Measurements from ENCODE around the gene COL28A1. TPM values are rescaled to one million over a fixed set of nuclear protein-coding genes. Genes with fewer than 3 reads are reported as not detected.
"Not testable (repeated sequence)": the region's sequence is repeated elsewhere in the genome, so short reads cannot be mapped to it uniquely, and the experiment has no call there.

The COL28A1 gene
- total RNA-seq, 1 donor from 2014 or later: 0.58 TPM

- no peak for ATAC-seq
- DNase-seq (ENCODE audit: low spot score): no peak
Measured at GRCh38 chr7:7519528-7519927, 16.1 kb downstream of the COL28A1 start.

DNA sequence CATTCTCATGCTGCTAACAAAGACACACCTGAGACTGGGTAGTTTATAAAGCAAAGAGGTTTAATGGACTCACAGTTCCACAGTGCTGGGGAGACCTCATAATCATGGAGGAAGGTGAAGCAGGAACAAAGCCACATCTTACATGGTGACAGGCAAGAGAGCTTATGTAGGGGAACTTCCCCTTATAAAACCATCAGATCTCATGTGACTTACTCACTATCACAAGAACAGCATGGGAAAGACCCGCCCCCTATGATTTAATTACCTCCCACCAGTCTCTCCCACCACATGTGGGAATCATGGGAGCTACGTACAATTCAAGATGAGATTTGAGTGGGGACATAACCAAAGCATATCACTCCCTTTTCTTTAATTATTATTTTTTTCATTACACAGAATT lies 16.6 kb downstream of the COL28A1 start:
- no peak for DNase-seq (ENCODE audit: low spot score)
- no peak for ATAC-seq

DNA sequence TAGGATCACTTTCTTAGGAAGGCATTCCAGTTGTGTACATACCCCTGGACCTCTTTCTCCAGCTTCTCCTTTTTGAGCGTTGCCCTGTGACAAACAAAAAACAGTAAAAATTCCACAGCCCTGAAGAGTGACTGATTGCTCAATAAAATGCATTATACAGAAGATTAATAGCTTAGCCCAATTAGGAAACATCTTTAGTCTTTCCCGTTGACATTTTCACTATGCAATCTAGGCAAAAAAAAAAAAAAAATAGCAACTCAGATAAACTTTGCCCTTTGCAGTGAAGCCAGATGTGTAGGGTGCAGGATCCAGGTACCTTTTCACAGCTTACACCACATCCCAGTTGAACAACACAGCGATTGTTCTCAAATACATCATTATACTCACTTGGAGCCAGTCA lies 17.9 kb downstream of the COL28A1 start:
- ATAC-seq (peak; percentile 30), DNase-seq (ENCODE audit: low spot score) (no peak)

GRCh38 chr7:7516662-7517061 lies 19.0 kb downstream of the COL28A1 start:
- ATAC-seq (no peak), DNase-seq (ENCODE audit: low spot score) (no peak)

DNA sequence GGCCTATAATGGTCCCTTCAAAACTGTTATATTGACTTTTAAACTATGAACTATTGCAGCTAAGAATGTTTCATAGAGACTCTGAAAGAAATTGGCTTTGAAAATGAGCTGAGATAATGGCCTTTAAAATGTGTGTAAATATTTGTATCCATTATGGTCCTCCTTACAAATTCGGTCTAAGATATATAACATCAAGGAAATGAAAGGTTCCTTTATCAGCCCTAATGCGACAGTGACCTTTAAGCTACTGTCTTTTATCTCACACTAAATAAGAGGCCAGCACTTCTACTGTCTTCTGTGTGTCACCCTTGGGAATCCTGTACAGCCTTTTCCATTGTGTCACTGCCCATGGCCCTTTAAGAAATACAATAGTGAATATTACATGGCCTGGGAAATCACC lies 19.5 kb downstream of the COL28A1 start:
- ATAC-seq (no peak), DNase-seq (ENCODE audit: low spot score) (no peak)

- ATAC-seq: no peak
- no peak for DNase-seq (ENCODE audit: low spot score)
Measured at GRCh38 chr7:7512861-7513597, 22.6 kb downstream of the COL28A1 start.

DNA sequence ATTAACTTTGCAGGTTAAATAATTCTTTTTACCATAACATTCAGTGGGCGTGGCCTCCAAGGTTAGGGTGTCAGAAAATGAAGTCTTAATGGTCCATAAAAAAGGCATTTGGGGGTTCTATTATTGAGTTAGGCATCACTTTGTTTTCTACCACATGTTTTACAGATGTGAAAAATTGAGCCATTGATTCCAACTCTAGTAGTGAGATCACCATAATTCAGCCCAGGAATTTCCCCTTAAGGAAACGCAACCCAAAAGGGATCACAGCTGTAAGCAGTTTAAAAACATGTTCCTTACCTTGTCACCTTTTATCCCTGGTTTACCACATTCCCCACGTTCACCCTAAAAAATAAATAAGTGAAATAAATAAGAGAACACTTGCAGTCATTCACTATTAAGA lies 24.9 kb downstream of the COL28A1 start:
- DNase-seq (ENCODE audit: low spot score) (no peak), ATAC-seq (no peak)

DNA sequence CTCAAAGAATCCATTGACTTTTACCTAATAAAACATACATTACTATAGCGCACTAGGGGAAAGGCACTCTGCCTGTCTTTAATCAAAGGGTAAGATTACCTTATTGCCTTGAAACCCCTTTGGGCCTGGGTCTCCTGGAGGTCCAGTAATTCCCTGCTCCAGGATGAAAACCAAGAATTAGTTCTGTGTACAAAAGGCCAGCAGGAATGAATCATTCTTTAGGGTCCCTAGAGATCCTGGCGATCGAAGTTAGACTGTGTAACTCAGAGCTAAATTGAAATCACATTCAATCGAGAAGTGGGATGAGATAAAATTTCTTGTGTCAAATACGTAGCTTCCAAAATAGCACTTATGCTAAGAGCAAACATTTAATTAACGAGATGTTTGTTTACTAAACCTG lies 29.8 kb downstream of the COL28A1 start:
- no peak for ATAC-seq
- no peak for DNase-seq (ENCODE audit: low spot score)

- DNase-seq (ENCODE audit: low spot score): no peak
- no peak for ATAC-seq
Measured at GRCh38 chr7:7504910-7505704, 30.6 kb downstream of the COL28A1 start.

GRCh38 chr7:7499892-7500291 lies 35.8 kb downstream of the COL28A1 start:
- DNase-seq (ENCODE audit: low spot score) (no peak), ATAC-seq (peak; percentile 55)

DNA sequence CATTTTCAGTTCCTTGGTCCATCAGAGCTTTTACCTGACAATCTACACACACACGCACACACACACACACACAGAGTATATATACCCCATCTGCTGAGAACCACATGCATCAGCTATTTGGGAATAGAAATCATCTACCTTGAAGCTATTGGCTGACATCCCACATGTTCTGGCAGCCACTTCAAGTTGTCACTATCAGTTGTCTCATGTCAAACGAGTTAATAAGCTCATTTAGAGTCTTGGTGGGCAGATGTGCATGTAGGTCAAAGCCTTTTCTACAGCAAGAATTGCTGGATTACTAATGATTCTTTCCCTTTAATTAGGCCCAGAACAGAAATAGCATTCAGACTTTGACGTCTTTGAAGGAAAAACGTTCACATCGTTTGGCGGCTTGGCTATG lies 36.8 kb downstream of the COL28A1 start:
- ATAC-seq (no peak), DNase-seq (ENCODE audit: low spot score) (no peak)

DNA sequence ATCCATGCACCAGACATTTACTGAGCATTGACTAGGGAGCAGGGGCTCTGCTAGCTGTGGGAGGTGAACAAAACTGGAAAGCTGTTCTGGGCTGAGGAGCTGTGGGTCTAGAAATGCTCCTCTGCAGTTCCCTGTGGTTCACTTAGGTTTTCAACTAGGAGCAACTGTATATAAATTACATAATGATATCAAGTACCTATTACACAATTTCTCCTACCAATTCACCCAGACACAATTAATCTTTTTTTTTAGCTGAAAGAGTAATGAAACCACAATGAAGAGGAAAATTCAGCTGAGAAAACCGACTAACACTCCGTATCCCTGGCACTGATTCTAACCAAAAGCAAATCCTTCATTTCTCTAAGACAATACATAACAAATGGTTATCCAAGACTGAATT lies 39.4 kb downstream of the COL28A1 start:
- DNase-seq (ENCODE audit: low spot score): no peak
- ATAC-seq: no peak

GRCh38 chr7:7495171-7495570 lies 40.5 kb downstream of the COL28A1 start:
- ATAC-seq (no peak), DNase-seq (ENCODE audit: low spot score) (no peak)

- ATAC-seq (no peak), DNase-seq (ENCODE audit: low spot score) (no peak)
Measured at GRCh38 chr7:7491044-7491443, 44.6 kb downstream of the COL28A1 start.

- DNase-seq (ENCODE audit: low spot score) (no peak), ATAC-seq (peak; percentile 9)
Measured at GRCh38 chr7:7490003-7490402, 45.7 kb downstream of the COL28A1 start.

GRCh38 chr7:7489546-7489945 lies 46.1 kb downstream of the COL28A1 start:
- DNase-seq (ENCODE audit: low spot score): peak; percentile 46
- peak; percentile 95 for ATAC-seq

DNA sequence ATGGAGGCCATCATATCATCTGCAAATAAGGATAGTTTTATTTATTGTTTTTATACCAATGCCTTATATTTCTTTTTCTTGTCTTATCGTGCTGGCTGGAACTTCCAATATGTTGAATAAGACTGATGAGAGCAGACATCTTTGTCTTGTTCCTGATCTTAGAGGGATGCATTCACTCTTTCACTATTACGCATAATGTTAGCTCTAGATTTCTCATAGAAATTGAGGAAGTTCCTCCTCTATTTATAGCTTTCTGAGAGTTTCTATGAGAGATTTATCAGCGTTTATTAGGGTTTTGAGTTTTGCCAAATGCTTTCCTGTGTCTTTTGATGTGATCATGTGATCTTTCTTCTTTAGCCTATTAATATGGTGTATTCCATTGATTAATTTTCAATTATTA lies 49.3 kb downstream of the COL28A1 start:
- ATAC-seq: no peak
- no peak for DNase-seq (ENCODE audit: low spot score)

GRCh38 chr7:7484072-7484471 lies 51.6 kb downstream of the COL28A1 start:
- DNase-seq (ENCODE audit: low spot score): no peak

DNA sequence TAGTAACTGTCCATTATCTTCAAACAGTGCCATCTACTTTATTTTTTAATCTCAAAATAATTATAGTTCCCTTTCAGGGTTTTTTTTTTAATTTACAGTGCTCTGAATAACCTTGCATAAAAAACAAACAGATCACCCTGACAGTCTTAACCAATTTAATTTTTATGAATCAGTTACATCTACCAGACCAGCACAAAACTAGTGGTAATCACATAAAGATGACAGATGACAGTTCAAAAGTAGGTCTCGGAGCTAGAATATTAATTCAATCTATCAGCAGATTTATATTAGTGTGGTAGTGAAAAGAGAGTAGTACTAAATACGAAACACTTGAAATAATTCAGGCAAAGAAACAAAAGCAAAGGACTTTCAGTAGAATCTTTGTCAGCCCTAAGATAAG lies 53.9 kb downstream of the COL28A1 start:
- no peak for DNase-seq (ENCODE audit: low spot score)
- ATAC-seq: no peak

More at GRCh38 chr7:7484072-7484471, 51.6 kb downstream of the COL28A1 start:
- ATAC-seq: no peak

- ATAC-seq (no peak), DNase-seq (ENCODE audit: low spot score) (no peak)
Measured at GRCh38 chr7:7479275-7479805, 56.3 kb downstream of the COL28A1 start.

DNA sequence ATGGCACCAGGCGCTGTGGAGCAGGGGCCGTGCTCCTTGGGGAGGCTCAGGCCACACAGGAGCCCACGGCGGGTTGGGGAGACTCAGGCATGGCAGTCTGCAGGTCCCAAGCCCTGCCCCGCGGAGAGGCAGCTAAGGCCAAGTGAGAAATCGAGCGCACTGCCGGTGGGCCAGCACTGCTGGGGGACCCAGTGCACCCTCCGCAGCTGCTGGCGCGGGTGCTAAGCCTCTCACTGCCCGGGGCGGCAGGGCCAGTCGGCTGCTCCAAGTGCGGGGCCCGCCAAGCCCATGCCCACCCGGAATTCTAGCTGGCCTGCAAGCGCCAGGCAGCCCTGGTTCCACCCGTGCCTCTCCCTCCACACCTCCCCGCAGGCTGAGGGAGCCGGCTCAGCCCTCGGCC lies 57.1 kb downstream of the COL28A1 start:
- DNase-seq (ENCODE audit: low spot score) (no peak), ATAC-seq (no peak)

DNA sequence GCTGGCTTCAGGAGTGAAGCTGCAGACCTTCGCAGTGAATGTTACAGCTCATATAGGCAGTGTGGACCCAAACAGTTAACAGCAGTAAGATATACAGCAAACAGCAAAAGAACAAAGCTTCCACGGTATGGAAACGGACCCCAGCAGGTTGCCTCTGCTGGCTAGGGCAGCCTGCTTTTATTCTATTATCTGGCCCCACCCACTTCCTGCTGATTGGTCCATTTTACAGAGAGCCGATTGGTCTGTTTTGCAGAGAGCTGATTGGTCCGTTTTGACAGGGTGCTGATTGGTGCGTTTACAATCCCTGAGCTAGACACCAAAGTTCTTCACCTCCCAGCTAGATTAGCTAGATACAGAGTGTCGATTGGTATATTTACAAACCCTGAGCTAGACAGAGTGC lies 58.0 kb downstream of the COL28A1 start:
- not testable (repeated sequence) for DNase-seq (ENCODE audit: low spot score); ATAC-seq
